Ammon's horn (tissue), 1 donor: ENCODE data around the gene GTF2H4.

Experiments used
- DNase-seq: peaks from one replicate; pipeline ENCODE4 v3.0.0-alpha.2; 2016; ENCODE audit warnings: low spot score

Gene GTF2H4

GRCh38 chr6:30882759-30883684, 25.0 kb upstream of the GTF2H4 start:
- no peak for DNase-seq

GRCh38 chr6:30883685-30884520, 24.1 kb upstream of the GTF2H4 start, which contains the start of gene DDR1:
TSS of gene DDR1 (plus strand) at chr6:30884519. CDS start at chr6:30888730, 4,211 bp downstream.
- peak; percentile 93 for DNase-seq

GRCh38 chr6:30884521-30885480, 23.2 kb upstream of the GTF2H4 start:
- peak; percentile 67 for DNase-seq

- peak; percentile 71 for DNase-seq
Observed at GRCh38 chr6:30885481-30885998, 22.5 kb upstream of the GTF2H4 start.

- peak; percentile 79 for DNase-seq
Observed at GRCh38 chr6:30885999-30886896, 21.8 kb upstream of the GTF2H4 start.

GRCh38 chr6:30886897-30887255, 21.1 kb upstream of the GTF2H4 start:
- DNase-seq = no peak

GRCh38 chr6:30887901-30888815, 19.8 kb upstream of the GTF2H4 start:
- peak; percentile 63 for DNase-seq

GRCh38 chr6:30888816-30889495, 19.1 kb upstream of the GTF2H4 start:
- no peak for DNase-seq

- DNase-seq = no peak
Observed at GRCh38 chr6:30889496-30889885, 18.5 kb upstream of the GTF2H4 start.

GRCh38 chr6:30889921-30890645, 17.9 kb upstream of the GTF2H4 start:
- DNase-seq = peak; percentile 92

GRCh38 chr6:30890646-30891449, 17.2 kb upstream of the GTF2H4 start:
- no peak for DNase-seq

- DNase-seq = no peak
Observed at GRCh38 chr6:30891450-30891723, 16.6 kb upstream of the GTF2H4 start.

- no peak for DNase-seq
Observed at GRCh38 chr6:30891816-30892538, 16.0 kb upstream of the GTF2H4 start.

- DNase-seq = no peak
Observed at GRCh38 chr6:30893001-30893591, 14.9 kb upstream of the GTF2H4 start.

GRCh38 chr6:30893666-30894065, 14.3 kb upstream of the GTF2H4 start:
- DNase-seq = no peak

- DNase-seq = no peak
Observed at GRCh38 chr6:30894381-30894780, 13.6 kb upstream of the GTF2H4 start.
